Loucy (cell line): Measurements from ENCODE around the gene CORT.
"Not testable (repeated sequence)": the region's sequence is repeated elsewhere in the genome, so short reads cannot be mapped to it uniquely, and the experiment has no call there.

Experiments
- H2AFZ ChIP-seq: fragments of 200-600 bp; sonication (generic); 2 replicates; pipeline ENCODE4 v1.6.0; 2016; ENCODE audit warnings: antibody characterized with exemption, mild to moderate bottlenecking, low read length, moderate library complexity
- H3F3A ChIP-seq: fragments of 200-600 bp; 2 replicates; pipeline ENCODE4 v1.6.0; 2016; ENCODE audit warnings: antibody characterized with exemption, low read depth, mild to moderate bottlenecking
- H3K27me3 ChIP-seq: fragments of 200-600 bp; sonication (generic); 2 replicates; pipeline ENCODE4 v1.6.1; 2014; ENCODE audit warnings: low read length, mild to moderate bottlenecking; ENCODE audit not compliant: insufficient read depth, poor library complexity, severe bottlenecking
- H3K36me3 ChIP-seq: fragments of 200-600 bp; sonication (generic); 2 replicates; pipeline ENCODE4 v1.6.1; 2016; ENCODE audit warnings: low read length; ENCODE audit not compliant: insufficient read depth
- H3K4me1 ChIP-seq: fragments of 200-600 bp; sonication (generic); 2 replicates; pipeline ENCODE4 v1.5.1; 2014; ENCODE audit warnings: low read length, mild to moderate bottlenecking; ENCODE audit not compliant: insufficient read depth, poor library complexity, severe bottlenecking
- H3K4me2 ChIP-seq: fragments of 200-600 bp; sonication (generic); 2 replicates; pipeline ENCODE4 v1.6.0; 2014; ENCODE audit warnings: antibody characterized with exemption, low read length, low read depth, mild to moderate bottlenecking; ENCODE audit not compliant: poor library complexity, severe bottlenecking
- H3K4me3 ChIP-seq: fragments of 200-600 bp; sonication (generic); 2 replicates; pipeline ENCODE4 v1.5.1; 2014; ENCODE audit warnings: low read length, mild to moderate bottlenecking, mixed read lengths; ENCODE audit not compliant: poor library complexity, severe bottlenecking
- H3K79me2 ChIP-seq: fragments of 200-600 bp; sonication (generic); 2 replicates; pipeline ENCODE4 v1.6.1; 2014; ENCODE audit warnings: low read length; ENCODE audit not compliant: insufficient read depth
- H3K9ac ChIP-seq: fragments of 200-600 bp; sonication (generic); 2 replicates; pipeline ENCODE4 v1.6.0; 2014; ENCODE audit warnings: mild to moderate bottlenecking, low read depth, low read length, moderate library complexity; ENCODE audit not compliant: poor library complexity, severe bottlenecking
- H3K9me2 ChIP-seq: fragments of 200-600 bp; sonication (generic); replicated peaks from 2 replicates; pipeline ENCODE4 v1.6.1; 2016; ENCODE audit warnings: low read depth, low read length, mixed read lengths
- H3K9me3 ChIP-seq: fragments of 200-600 bp; sonication (generic); 2 replicates; pipeline ENCODE4 v1.6.1; 2014; ENCODE audit warnings: mild to moderate bottlenecking, antibody characterized with exemption, low read length, low read depth; ENCODE audit not compliant: insufficient read depth
- H4K20me1 ChIP-seq: fragments of 200-600 bp; sonication (generic); 2 replicates; pipeline ENCODE4 v1.6.0; 2014; ENCODE audit warnings: antibody characterized with exemption, low read length, mild to moderate bottlenecking; ENCODE audit not compliant: insufficient read depth, poor library complexity, severe bottlenecking
- EZH2phosphoT487 ChIP-seq: fragments of 200-600 bp; IDR thresholded peaks from 2 replicates; pipeline ENCODE4 v1.6.1; 2018; ENCODE audit warnings: antibody characterized with exemption, mild to moderate bottlenecking, moderate library complexity, borderline replicate concordance
- TF ChIP-seq, protein P1 (sequence below): fragments of 200-600 bp; sonication (generic); conservative IDR thresholded peaks from 2 replicates; pipeline ENCODE4 v1.5.1; 2014; ENCODE audit warnings: mild to moderate bottlenecking, antibody characterized with exemption, low read length

Gene CORT

DNA sequence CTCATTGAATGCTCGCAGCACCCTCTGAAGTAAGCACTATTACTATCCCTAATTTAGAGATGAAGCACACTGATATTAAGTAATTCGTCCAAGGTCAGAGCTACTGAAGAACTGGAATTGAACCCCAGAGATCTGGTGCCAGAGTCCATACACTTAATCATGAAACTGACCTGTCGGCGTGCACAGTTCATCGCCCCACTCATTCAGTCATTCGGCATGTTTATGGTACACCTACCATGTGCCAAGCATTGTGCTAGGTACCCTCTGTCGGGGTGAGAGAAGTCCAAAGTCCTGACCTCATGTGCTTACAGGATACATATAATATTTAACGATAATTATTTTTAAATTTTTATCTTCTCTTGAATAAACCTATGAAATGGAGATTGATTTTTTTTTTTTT lies 25.2 kb upstream of the CORT start:
- H3K36me3 ChIP-seq, result peaks cover 18% of the 10 kb centered on the region; the same call in 1 of the 2 replicates

GRCh38 chr1:10425826-10426534 lies 23.9 kb upstream of the CORT start:
- not testable (repeated sequence) for H3K4me1 ChIP-seq, H3F3A ChIP-seq, H2AFZ ChIP-seq, H3K4me3 ChIP-seq, H3K9ac ChIP-seq, H3K27me3 ChIP-seq, H4K20me1 ChIP-seq, H3K9me3 ChIP-seq, H3K36me3 ChIP-seq, H3K4me2 ChIP-seq, H3K9me2 ChIP-seq, H3K79me2 ChIP-seq

More for the DNA sequence above, 25.2 kb upstream of the CORT start:
- Histone ChIP-seq H3F3A (no peaks in the 10 kb centered on the region), H3K9me3 (no peaks in the 10 kb centered on the region), H3K4me2 (no peak overlapping the region), H3K27me3 (no peaks in the 10 kb centered on the region), H3K9ac (no peak overlapping the region), H4K20me1 (no peaks in the 10 kb centered on the region), H3K4me1 (peaks cover under 1% of the 10 kb centered on the region), H3K4me3 (no peak overlapping the region), H2AFZ (no peak overlapping the region), H3K9me2 (no peaks in the 10 kb centered on the region), H3K79me2 (no peaks in the 10 kb centered on the region)
- TF ChIP-seq, protein P1, sequence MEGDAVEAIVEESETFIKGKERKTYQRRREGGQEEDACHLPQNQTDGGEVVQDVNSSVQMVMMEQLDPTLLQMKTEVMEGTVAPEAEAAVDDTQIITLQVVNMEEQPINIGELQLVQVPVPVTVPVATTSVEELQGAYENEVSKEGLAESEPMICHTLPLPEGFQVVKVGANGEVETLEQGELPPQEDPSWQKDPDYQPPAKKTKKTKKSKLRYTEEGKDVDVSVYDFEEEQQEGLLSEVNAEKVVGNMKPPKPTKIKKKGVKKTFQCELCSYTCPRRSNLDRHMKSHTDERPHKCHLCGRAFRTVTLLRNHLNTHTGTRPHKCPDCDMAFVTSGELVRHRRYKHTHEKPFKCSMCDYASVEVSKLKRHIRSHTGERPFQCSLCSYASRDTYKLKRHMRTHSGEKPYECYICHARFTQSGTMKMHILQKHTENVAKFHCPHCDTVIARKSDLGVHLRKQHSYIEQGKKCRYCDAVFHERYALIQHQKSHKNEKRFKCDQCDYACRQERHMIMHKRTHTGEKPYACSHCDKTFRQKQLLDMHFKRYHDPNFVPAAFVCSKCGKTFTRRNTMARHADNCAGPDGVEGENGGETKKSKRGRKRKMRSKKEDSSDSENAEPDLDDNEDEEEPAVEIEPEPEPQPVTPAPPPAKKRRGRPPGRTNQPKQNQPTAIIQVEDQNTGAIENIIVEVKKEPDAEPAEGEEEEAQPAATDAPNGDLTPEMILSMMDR, result no peak
- TF ChIP-seq EZH2phosphoT487, result no peak

DNA sequence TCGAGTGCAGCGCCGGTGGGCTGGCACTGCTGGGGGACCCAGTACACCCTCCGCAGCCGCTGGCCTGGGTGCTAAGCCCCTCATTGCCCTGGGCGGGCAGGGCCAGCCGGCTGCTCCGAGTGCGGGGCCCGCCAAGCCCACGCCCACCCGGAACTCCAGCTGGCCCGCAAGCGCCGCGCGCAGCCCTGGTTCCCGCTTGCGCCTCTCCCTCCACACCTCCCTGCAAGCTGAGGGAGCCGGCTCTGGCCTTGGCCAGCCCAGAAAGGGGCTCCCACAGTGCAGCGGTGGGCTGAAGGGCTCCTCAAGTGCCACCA lies 23.3 kb upstream of the CORT start:
- not testable (repeated sequence) for H3K27me3 ChIP-seq, H3K9me3 ChIP-seq, H4K20me1 ChIP-seq, H3K36me3 ChIP-seq, H3F3A ChIP-seq, H3K4me1 ChIP-seq, H3K9ac ChIP-seq, H3K79me2 ChIP-seq, H3K4me3 ChIP-seq, H3K9me2 ChIP-seq, H2AFZ ChIP-seq, H3K4me2 ChIP-seq

DNA sequence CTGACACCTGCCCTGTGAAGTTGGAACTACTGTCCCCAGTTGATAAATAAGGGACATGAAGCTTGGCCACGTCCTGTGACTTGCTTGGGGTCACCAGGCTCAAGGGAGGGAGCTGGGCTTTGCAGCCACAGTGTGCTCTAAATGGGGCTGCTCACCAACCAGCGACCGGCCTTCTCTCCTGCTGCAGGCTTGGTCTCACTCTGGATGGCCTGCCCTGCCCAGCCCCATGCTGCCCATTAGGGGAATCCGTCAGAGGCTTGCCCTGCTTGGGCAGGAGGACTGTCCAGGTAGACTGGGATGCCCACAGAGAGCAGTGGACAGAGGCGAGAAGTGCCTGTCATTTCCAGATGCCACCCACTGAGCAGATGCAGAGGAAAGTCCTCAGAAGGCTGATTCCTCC lies 20.8 kb upstream of the CORT start:
- no peaks in the 10 kb centered on the region for H3K9me2 ChIP-seq
- no peaks in the 10 kb centered on the region for H3F3A ChIP-seq
- no peak overlapping the region for H2AFZ ChIP-seq
- no peaks in the 10 kb centered on the region for H3K36me3 ChIP-seq
- H3K4me2 ChIP-seq, result peak overlapping the region; percentile 14
- H3K27me3 ChIP-seq, result no peaks in the 10 kb centered on the region
- no peak overlapping the region for H3K9ac ChIP-seq
- no peaks in the 10 kb centered on the region for H3K9me3 ChIP-seq
- H3K4me3 ChIP-seq, result no peak overlapping the region
- no peaks in the 10 kb centered on the region for H4K20me1 ChIP-seq
- peaks cover 12% of the 10 kb centered on the region for H3K4me1 ChIP-seq
- H3K79me2 ChIP-seq, result peaks cover 11% of the 10 kb centered on the region
- TF ChIP-seq, protein P1, result no peak
- no peak for TF ChIP-seq EZH2phosphoT487
